GM18499 (cell line): ENCODE measurements around the gene ZNF492.
"Not testable (repeated sequence)": the region's sequence is repeated elsewhere in the genome, so short reads cannot be mapped to it uniquely, and the experiment has no call there.

Source experiments
- ATAC-seq: cut with Tn5 transposase; IDR thresholded peaks from one replicate; pipeline ENCODE4 v1.9.1; 2021; ENCODE audit warnings: moderate number of reproducible peaks; ENCODE audit not compliant: insufficient read depth, unreplicated experiment

The ZNF492 gene

DNA sequence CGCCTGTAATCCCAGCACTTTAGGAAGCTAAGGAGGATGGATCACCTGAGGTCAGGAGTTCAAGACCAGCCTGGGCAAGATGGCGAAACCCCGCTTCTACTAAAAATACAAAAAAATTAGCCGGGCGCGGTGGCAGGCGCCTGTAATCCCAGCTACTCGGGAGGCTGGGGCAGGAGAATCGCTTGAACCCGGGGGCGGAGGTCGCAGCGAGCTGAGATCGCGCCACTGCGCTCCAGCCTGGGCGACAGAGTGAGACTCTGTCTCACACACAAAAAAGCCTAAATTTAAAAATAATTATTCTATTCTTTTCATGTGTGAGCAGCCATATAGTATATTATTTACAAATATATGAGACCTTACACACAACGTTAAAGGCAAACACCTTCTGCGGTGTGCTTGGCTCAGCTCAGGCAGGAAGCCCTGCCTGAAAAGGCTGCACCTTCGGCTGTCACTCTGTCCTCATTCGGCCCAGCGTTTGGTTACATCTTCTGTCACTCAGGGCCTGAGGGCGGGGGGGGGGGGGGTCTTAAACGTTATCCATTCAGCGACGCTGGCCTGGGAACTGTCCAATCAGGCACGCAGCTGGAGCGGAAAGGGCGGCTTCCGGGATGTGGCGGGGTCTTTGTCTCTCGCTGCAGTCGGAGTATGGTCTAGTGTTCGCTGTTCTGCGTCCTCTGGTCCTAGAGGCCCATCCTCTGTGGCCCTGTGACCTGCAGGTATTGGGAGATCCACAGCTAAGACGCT is at the start of gene ZNF492:
TSS of gene ZNF492 (plus strand) at position 619 of the 744 bp plus-strand sequence. CDS start 19,076 bp downstream, outside the sequence.
- not testable (repeated sequence) for ATAC-seq

DNA sequence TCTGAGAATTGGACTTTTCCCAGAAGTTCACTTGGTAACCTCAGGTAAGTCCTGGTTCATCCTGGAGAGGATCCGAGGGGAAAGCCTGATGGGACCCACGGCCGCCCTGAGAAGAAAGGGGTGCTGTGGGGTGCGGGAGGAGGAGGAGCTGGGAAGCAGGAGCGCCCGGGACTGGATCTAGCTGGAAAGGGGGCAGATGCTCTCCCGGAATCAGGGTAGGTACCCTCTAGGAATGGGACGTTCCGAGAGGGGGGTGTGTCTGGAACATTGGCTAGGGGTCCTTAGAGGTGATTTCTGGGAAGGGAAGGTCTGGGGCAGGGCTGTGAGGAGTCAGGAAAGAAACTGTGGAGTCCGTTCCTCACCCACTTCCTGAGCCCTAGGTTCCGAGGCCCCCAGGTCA is 38.7 kb upstream of the ZNF492 start:
- ATAC-seq = no peak

DNA sequence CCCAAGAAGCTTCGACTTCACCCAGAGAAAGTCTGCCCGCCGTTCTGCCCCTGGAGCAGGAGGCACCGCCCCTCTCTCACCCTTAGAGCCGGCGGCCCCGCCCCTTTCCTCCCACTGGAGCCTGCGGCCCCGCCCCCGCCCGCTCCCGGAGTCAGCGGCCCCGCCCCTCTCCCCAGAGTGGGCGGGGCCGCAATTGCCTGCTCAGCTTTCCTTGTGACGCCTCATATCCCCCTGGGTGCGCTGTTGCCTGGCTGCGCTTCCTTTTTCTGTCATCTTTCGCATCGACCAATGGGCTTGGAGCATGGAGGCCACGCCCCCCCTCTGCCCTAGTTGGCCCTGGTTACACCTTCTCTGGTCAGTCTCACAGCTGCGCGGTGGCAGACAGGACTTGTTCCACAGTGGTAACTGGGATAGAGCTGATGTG is 38.2 kb upstream of the ZNF492 start:
- no peak for ATAC-seq

DNA sequence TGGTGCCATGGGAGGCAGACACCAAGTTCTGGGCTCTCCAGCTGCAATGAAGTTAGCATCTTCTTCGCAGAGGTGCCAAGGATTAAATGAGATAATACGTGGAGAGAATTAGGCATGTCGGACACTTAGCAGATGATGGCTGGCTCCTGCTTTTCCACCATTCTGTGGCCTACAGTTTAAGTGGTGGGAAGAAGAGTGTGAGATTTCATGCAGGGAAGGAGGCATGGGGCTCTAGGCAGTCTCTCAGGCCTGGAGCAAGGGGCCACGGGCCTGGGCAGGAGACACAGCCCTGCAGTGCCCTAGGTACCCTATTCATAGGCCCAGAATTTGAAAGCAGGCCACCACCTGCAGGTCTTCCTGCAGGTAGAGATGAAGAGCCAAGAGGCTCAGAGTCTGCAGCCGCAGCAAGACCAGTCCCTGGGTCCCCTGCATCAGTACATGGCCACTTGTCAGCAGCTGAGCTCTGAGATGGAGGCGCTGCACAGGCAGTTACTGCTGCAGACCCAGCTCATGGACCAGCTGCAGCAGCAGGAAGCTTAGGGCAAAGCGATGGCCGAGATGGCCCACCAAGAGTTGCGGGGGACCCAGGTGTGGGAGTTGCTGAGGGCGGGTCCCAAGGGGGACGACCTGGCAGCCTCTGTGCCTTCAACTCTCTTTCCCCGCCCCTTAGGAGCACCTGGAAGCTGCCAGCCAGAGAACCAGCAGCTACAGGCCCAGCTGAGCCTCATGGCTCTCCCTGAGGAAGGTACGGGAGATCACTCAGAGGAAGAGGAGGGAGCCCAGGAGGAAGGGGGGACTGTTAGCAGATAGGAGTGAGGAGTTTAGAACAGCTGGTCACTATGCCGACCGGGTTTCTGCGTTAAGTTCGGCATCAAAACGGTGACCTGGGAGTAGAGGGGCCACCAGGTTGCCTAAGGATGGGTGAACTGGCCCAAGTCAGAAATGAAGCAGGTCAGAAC is 33.2 kb upstream of the ZNF492 start:
- no peak for ATAC-seq

DNA sequence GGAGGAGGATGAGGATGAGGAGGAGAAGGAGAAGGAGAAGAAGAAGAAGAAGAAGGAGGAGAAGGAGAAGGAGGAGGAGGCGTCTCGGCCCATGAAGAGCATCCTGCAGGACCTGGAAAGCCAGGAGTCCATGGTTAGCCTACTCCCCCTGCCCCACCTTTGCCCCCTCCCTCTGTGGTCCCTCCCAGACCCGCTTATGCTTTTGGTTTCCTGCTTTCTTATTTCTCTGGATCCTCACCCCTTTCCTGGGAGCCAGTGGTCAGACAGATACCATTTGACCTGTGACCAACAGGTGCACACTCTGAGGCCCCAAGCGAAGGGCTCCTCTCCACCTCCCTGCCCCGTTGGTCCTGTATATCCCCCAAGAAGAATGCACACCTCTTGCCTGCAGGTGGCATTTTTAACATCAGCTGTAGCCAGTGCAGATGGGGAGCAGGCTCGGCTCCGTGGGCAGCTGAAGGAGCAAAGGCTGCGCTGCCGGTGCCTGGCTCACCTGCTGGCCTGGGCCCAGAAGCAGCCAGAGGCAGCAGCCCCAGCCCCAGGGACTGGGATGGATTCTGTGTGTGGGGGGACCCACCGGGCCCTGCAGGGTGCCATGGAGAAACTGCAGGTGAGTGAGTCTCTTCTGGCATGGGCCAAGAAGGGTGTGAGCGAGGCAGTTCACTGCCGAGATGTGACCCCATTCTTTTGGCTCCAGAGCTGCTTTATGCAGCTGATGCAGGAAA is 32.1 kb upstream of the ZNF492 start:
- no peak for ATAC-seq

DNA sequence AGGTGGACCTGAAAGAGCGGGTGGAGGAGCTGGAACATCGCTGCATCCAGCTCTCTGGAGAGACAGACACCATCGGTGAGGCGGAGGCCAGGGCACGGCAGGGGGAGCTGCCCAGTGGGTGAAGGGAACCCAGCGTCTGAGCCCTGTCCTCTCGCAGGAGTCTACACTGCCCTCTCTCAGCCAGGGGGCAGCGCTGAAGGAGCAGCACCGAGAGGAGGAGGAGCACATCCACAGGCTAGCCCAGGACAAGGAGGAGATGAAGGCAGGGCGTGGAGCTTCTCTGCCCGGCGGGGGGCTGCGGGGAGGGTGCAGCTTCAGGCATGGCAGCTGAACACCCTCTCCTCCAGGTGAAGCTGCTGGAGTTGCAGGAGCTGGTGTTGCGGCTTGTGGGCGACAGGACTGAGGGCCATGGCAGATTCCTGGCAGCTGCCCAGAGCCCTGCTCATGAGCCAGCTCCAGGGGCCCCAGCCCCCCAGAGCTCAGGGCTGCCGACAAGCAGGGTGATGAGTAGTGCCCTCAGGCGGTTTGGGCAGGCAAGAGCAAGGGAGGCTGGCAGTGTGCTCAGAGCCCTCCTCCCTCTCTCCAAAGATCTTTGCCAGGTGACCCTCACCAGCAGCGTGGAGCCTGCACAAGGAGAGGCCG is 31.4 kb upstream of the ZNF492 start:
- no peak for ATAC-seq

DNA sequence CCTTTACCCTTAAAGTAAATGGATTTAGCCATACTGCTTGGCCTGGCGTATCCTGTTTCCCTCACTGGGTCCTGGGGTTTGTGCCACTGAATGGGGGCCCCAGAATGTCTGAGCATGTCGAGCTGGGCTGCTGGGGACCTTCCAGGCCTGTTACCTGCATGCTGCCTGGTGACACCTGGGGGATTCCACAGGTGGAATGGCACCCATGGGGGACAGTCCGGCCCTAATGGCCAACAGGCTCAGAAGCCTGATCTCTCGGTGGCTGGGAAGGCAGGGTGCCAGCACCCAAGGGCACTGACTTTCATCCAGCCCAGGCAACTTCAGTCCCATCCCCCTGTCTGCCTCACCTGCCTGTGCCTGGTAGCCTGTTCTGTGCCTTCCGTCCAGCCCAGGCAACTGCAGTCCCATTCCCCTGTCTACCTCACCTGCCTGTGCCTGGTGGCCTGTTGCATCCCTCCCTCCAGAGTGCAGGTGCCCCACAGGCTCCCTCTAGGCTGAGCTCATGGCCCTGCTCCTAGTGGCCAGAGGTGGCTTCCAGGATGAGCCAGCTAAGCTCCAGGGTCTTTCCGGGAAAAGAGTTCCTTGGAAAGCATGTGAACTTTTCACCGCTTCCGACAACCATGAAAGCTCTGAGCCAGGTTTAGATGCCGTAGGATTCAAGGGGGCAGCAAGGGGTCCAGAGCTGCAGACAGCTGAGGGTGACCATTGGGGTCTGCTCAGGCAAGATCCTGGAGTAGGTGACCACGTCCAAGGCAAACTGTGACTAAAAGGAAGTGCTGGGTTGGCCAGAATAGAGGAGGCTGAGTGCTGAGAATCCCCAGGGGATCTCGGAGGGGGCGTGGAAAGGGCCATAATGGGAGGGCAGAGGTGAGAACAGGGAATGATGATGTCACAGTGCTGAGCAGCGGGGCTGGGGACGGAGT is 30.3 kb upstream of the ZNF492 start:
- no peak for ATAC-seq

DNA sequence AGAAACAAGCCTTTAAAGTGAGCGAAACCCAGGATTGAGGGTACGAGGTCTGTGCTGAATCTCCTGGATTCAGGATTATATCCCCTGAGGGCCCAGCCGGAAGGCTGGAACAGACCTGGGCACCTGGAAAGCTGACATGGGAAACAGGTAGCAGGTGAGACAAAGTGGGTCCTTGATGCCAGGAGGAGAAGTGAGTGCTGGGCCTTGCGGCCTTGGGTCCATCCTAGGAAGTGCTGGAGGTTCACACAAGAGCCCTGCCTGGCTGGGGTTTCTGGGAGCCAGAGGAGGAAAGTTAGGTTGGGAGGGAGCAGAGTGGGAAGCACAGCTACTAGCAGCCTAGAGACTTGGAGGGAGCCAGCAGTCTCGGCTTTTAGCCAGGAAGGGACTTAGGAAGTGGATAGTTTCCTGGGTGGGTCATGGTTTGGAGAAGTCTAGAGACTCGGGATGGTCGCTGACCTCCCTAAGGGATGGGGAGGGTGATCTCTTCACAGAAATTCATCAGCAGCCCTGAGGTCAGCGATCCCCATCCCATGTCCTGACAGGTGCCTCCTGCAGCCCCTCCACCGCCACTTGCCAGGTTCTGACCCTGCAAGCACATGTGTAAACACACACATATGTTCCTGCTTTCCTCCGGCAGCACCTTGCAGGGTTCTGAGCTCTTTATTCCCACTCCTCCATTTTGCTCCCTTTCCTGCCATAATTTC is 29.4 kb upstream of the ZNF492 start:
- ATAC-seq = no peak

DNA sequence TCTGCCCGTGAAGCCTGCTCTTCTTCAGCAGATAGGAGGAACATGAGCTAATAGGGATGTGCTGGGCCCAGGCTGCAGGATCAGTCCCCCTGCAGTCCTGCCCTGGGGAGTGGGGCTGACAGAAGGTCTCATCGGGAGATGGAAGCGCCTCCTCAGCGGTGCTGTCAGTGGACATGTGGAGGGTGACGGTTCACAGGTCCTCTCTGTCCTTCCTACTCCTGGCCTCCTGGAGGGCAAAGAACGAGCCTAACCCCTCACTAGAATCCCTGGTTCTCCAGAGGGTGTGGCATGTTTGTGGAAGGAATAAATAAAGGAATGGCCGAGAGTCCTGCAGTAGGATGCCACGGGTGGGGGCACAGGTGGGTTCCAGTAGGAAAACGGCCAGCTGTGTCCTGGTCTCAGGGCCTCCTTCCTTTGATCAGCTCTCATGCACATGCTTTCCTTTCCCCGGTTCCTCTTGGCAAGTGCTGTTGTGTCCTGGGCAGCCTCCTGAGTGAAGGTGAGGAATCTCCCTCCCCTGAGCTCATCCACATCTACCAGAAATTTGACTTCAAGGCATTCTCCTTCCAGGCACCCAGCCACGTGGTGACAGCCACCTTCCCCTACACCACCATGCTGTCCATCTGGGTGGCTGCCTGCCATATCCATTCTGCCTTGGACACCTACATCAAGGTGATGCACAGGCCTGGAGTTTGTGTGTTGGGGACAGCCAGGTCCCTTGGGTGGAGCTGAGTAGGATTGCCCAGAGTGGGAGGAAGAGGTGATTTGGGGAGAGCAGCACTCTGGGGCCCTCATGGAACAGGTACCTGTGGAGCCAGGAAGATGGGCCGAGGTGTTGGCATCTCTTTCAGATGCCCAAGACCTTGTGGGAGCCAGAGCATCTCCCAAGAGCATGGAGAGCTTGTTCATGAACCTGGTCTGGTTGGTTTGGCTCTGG is 28.6 kb upstream of the ZNF492 start:
- no peak for ATAC-seq

DNA sequence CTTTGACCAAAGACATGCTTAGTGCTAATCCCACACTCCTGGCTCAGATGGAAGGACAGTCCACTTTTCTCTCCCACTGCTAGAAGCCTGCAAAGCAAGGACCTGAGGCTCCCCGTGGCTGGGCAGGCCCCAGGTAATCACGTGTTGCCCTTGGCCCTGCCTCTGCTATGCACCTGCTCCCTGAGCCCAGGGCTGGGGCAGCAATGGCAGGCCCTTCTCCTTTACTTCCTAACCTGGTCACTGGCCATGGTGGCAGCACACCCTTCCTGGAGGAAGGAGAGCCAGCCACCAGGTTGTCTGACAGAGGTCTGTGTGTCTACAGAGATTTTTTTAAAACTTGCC is 27.9 kb upstream of the ZNF492 start:
- ATAC-seq = no peak

DNA sequence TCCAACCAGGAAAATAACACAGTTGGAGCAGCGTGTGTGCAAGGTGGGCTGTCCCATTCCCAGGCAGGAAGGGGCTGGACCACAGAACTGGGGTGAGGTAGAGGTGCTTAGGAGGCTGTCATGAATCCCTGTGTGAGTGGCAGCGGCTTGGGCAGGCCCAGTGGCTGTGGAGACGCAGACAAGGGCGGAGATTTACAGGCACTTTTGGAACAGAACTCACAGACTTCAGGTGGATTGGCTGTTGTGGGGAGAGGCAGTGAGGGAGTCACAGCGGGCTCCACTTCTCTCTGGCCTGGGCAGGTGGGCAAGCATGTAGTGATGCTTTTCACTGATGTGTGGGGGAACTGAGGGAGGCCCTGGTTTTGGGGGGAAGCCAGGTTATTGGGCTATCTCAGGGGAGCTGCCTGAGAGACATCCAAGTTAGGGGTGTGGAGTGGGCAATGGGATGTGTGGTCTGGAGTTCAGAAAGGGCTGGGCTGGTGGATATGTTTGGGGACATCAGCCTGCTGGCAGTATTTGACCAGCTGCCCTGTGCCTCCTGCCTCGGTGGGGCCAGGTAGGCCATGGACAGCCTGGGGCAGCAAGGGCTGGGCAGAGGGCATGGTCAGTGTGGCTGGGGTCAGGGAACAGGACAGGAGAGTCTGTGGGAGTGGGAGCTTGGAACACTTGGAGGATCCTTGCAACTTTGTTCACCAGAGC is 27.0 kb upstream of the ZNF492 start:
- ATAC-seq = no peak

DNA sequence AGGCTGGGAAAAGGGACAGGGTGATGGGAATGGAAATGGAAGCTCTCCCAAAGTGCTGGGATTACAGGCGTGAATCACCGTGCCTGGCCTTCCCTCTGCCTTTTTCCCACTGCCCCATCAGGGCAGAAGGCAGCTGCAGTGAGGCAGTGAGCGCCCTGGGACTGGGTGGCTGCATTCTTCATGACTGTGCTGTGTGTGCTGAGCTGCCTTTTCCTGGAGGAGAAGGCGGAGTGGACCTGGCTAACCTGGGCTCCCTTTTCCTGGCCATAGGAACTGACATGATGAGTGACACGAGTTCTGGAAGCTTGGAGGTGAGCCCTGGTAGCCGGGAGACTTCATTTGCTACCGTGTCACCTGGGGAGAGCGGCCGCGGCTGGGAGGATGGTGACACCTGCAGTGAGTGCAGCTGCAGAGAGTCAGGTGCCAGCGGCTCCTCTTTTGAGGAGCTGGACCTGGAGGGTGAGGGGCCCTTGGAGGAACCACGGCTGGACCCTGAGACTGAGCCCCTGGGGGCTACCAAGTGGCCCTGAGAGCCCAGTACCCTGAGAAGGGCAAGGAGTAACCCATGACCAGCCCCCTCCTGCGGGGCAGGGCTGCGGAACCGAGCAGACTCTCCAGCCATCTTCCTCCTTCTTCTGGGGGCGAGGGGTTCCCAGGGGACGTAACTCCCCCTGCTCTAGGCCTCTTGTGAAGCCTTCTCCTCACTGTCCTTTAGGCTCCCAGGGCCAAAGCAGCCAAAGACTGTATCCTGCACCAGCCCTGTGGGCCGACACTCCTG is 26.3 kb upstream of the ZNF492 start:
- ATAC-seq = no peak

DNA sequence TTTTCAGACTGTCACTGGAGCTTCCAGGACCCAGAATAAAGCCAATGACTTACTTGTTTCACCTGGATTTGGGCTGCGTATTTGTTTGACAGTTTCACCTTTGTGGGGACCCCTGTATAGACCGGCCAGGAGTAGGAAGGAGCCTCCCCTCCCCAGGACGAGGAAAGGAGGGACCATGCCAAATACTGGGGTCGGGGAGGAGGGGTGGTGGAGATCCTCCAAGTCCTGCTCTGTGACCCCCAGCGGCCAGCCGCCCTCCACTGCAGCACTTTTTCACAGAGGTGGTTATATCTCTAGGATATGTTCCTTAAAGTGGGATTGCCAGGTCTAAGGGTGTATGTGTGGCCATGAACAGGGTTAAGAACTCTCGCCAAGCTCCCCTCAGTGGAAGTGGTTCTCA is 25.7 kb upstream of the ZNF492 start:
- ATAC-seq = no peak

DNA sequence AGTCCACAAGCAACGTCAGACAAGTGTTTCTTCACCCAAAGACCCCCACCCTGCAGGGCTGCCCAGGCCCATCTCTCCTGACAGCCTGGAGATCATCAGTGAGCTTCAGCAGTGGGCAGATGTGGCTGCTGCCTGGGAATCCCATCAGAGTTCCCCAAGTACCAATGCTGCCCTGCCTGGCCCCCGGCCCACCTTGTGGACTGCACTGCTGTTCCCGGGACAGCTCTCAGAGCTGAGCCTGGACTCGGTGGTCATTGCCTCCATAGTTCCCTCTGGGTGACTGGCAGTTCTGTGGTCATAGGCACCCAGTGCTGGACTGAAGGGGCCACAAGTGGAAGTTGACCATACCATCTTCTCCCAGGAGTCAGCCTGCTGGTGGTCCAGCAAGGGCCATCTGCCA is 24.5 kb upstream of the ZNF492 start:
- ATAC-seq = no peak

DNA sequence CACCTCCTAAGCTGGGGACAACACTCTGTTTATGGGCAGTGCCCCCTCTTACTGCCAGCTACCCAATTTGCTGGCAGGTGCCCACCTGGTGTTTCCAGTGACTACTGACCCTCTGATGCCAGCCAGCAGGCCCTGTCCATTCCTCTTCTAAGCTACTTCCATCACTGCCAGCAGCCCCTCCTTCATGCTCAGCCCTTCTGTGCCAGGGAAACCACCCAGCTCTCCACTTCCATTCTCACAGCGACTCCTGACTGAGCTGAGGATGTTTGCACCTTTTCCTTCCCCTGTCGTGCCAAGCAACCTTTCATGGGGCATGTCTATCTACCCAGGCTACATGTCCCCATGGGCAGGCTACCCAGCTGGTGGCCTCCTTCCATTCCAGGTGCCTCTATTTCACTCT is 24.0 kb upstream of the ZNF492 start:
- ATAC-seq = no peak

DNA sequence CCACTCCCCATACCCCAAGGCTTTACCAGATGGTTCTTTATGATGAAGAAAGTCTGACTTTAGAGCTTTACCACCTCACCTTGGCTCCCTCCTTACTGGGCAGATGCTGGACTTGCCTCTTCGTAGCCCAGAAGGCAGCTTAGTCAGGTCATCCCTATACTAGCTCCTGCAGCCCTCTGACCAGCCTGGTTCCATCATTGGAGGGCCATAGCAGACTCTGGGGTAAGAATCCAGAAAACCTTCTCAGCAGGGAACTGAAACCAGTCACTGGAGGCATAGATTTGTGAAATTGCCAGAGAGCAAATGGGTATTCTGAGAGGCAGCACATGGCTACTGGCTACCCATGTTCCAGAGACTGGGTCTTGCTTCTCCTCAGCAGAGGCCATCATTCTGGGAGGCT is 21.8 kb upstream of the ZNF492 start:
- no peak for ATAC-seq
